GM12891 (cell line): ENCODE results near the gene BDNF.

Experiments used
- DNase-seq: peaks from one replicate; pipeline ENCODE4 v3.0.0; 2011; ENCODE audit warnings: low spot score; ENCODE audit not compliant: insufficient read length
- FAIRE-seq: peaks from 2 replicates; lab custom pipeline; 2011; peaks lifted over from hg19 to GRCh38; lab: Jason Lieb, UNC
- PAX5 ChIP-seq: IDR thresholded peaks from 2 replicates; pipeline ENCODE4 v1.6.1; 2011; ENCODE audit warnings: low read length, moderate library complexity, mild to moderate bottlenecking; ENCODE audit not compliant: insufficient read depth, severe bottlenecking
- POLR2A ChIP-seq: IDR thresholded peaks from 2 replicates; pipeline ENCODE4 v1.6.1; 2011; ENCODE audit warnings: low read depth, low read length, control low read depth
- POLR2AphosphoS5 ChIP-seq: IDR thresholded peaks from 2 replicates; pipeline ENCODE4 v1.6.1; 2011; ENCODE audit warnings: low read depth, low read length, control low read depth
- POU2F2 ChIP-seq: IDR thresholded peaks from 2 replicates; pipeline ENCODE4 v1.6.1; 2011; ENCODE audit warnings: low read depth, mild to moderate bottlenecking, control low read depth, low read length, moderate library complexity
- SPI1 ChIP-seq: IDR thresholded peaks from 2 replicates; pipeline ENCODE4 v1.6.1; 2011; ENCODE audit warnings: low read depth, low read length, control low read depth
- TAF1 ChIP-seq: IDR thresholded peaks from 2 replicates; pipeline ENCODE4 v1.6.1; 2011; ENCODE audit warnings: low read depth, low read length, control low read depth

Gene BDNF

DNA sequence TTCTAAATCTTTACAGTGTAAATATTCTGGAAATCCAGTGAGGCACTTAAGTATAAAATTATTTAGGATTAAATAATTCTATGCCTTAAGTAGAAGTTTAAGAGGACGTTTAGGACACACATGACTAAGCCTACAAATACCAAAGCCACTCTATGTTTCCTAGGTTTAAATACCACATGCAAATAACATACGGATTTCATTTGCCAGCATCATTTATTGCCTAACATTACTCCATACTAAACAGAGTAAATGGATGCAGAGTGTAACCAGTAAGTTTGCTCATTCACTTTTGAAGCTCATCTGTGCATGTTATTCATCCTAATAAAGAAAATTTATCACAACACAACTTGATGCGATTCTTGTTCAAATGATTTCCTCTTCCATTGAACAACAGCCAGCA lies 4.1 kb downstream of the BDNF start:
- no peak for FAIRE-seq
- TF ChIP-seq POLR2AphosphoS5 (no peak), SPI1 (no peak), PAX5 (no peak), POLR2A (no peak), TAF1 (no peak), POU2F2 (no peak)
- no peak for DNase-seq

DNA sequence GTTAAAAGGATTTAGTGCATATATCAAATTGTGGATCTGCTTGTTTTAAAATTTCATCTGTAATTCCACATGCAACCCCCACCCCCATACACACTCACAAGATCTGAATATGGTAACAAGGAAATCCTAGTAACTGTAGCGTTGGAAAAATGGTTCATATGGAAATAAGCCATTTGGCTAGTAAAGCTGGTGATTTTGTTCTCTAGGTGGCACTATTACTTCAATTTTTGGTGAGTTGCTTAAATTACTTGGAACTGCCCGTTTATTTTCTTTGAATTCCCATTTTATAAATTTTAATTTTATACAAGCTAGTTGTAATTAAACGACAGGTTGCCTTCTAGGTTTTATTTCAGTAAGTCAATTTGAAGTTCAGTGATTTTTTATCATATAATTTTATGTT lies 5.3 kb downstream of the BDNF start:
- TF ChIP-seq POU2F2 (no peak), SPI1 (no peak), POLR2AphosphoS5 (no peak), PAX5 (no peak), TAF1 (no peak), POLR2A (no peak)
- FAIRE-seq (no peak), DNase-seq (no peak)

DNA sequence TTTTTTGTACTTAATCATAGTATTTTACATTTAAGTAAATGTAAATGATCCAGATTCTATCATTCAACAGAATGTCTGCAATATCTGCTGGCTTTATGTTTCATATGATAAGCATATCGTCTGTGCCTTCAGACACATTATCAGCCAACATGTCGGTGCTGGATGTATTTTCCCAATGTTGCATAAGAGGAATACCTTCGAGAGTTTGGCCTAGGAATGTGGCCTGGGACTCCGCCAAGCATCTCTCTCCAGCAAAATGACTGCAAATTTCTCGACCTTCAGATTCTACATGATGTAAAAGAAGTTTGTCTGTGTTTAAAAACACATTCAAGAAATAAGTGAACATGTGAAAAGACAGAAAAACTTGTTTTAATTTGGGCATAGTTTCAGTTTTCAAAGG lies 6.9 kb downstream of the BDNF start:
- FAIRE-seq = no peak
- no peak for DNase-seq
- TF ChIP-seq TAF1 (no peak), POLR2AphosphoS5 (no peak), POU2F2 (no peak), SPI1 (no peak)

DNA sequence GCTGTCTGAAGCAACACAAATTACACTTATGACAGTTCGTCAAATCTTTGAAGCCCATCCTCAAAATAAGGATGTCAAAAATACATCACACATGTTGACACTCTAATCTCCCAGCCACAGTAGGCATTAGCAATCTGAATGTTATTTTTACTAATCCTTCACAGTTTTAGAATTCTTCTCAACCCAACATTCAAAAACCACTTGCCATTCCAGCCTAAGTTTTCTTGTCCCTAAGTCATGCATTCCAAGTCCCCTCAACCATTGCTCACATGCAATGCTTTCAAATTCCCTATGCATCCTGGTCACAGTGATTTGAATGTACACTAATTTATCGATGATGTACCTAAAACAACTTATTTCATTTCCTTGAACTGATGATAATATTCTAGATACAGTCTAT lies 7.5 kb downstream of the BDNF start:
- FAIRE-seq = no peak
- no peak for DNase-seq
- TF ChIP-seq POLR2A = no peak
- no peak for TF ChIP-seq POU2F2
- no peak for TF ChIP-seq TAF1
- TF ChIP-seq POLR2AphosphoS5 = no peak
- TF ChIP-seq PAX5 = no peak
- no peak for TF ChIP-seq SPI1

DNA sequence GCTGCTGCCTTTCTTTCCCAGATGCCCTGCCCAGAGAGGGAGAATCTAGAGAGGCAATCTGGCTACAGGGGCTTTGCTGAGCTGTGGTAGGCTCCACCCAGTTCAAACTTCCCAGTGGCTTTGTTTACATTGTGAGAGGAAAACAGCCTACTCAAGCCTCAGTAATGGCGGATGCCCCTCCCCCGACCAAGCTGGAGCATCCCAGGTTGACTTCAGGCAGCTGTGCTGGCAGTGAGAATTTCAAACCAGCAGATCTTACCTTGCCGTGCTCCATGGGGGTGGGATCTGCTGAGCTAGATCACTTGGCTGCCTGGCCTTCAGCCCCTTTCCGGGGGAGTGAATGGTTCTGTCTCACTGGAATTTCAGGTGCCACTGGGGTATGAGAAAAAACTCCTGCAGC lies 12.2 kb downstream of the BDNF start:
- FAIRE-seq = no peak
- DNase-seq = no peak
- TF ChIP-seq PAX5 (no peak), POLR2A (no peak), POLR2AphosphoS5 (no peak), TAF1 (no peak), POU2F2 (no peak), SPI1 (no peak)

DNA sequence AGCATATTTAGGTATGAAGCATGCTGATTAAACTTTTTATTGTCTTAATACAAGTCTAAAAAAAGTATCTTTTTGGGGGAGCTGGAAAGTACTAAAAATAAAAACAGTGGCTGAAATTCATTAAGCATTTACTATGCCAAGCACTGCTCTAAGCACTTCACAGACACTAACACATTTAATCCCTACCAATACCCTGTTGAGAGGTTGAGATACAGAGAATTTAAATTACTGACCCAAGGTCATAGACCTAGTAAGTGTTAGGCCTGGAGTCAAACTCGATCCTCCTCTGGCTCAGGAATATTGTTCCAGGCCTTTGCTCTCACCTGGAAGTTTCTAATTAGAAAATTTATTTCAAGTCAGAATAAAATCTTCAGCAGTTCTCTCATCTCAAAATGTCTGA lies 18.6 kb downstream of the BDNF start:
- no peak for DNase-seq
- FAIRE-seq = no peak
- TF ChIP-seq POLR2A (no peak), SPI1 (no peak), POLR2AphosphoS5 (no peak), POU2F2 (no peak), TAF1 (no peak), PAX5 (no peak)

DNA sequence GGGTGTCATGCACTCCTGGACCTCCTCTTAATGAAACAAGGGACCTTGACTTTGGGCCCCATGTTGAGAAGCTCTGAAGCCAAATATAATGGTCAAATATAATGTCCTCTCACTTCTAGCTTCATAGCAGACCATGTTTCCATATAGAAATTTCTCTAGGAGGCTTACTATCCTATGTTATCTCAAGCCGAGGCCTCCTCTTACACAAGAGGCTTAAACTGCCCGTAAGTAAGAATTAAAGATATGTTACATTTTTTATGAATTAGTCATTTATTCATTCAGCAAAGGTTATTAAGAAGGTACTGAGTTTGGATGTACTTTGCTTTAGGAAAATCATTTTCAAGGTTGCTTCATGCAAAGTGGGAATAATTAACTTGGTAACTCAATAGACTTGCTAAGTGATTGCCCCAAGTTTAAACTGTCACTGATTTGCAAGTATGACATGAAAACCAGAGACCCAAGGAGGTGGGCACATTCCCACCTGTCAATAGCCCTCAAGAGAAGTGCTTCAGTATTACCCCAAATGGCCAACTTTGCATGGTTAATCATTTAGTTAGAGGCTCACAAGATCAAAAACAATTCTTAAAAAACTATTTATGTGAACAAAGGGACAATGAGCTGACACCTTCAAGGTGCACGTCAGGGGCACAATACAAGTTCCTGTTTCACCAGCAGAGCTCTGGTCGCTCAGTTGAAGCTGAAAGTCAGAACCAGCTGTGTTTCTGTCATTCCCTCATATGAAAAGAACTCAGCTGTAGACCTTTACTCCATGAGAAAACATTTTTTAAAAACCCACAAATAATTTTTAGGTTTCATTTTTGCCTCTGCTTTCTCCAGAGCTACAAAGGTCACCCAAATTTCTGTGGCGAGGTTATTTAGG lies 20.9 kb downstream of the BDNF start:
- no peak for DNase-seq
- FAIRE-seq = no peak
- TF ChIP-seq TAF1 = no peak
- no peak for TF ChIP-seq PAX5
- TF ChIP-seq POLR2A = no peak
- no peak for TF ChIP-seq POU2F2
- no peak for TF ChIP-seq SPI1
- no peak for TF ChIP-seq POLR2AphosphoS5

DNA sequence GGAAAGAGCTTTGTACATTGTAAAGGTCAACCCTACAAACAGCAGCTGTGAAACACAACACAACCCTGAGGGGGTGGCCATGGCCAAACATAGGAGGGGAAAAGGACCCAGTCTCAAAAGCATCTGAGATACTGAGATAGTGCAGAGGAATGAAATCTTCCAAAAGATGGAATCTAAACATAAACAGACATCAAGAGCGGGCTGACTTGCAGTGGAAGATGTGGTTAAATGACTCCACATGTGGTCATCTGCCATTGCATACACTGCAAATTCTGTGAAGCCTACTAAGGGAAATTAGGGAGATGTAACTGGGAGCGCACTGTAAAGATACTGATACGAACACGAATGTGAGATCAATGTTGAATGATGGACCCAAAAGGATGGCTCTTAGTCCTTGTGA lies 22.0 kb downstream of the BDNF start:
- DNase-seq (no peak), FAIRE-seq (no peak)
- TF ChIP-seq POU2F2 (no peak), SPI1 (no peak), PAX5 (no peak), POLR2A (no peak), POLR2AphosphoS5 (no peak), TAF1 (no peak)

DNA sequence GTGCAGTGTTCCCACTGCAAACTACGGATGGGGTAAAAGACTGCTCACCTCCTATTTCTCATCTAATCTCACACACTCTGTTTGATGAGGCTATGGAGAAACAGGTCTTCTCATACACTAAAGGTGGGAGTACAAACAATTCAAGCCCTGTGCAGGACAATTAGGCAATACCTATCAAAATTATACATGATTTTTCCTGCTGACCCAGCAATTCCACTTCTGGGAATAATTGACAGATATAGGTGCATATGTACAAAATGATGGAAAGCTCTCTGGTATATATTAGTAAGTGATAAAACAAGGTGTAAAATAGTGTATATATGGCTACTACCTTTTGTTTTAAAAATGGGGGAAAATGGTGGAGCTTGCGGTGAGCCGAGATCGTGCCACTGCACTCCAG lies 23.1 kb downstream of the BDNF start:
- no peak for DNase-seq
- no peak for FAIRE-seq

DNA sequence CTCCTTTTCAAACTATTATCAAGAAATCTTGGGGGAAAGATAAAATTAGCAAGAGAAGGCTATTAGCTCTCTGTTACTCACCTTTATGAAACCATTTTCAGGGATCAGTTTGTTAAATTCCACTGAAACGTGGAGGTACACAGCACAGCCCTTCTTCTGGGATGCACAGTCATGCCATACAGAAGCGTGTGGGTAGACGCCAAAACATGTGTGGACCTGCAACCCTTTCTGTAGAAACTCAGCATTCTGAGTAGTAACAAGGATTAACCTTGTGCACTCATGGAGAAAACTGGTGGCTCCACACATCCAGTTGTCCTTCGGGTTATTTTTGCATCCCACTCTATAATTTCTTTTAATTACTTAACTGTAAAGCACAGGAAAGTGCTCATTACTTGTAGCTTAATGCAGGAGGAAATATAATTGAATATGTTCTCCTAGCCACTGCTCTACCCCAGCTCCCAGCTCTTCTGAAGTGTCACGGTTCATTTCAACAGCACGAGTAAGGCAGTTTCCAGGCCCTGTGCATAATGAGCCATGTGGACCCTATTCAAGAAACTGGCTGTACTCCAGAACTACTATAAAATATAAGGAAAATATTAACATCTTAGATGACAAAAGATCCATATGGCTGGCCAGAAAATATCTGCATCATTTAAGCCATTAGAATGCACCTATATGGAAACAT lies 26.1 kb downstream of the BDNF start:
- DNase-seq = no peak

More for the DNA sequence above, 23.1 kb downstream of the BDNF start:
- TF ChIP-seq POU2F2 = no peak
- no peak for TF ChIP-seq TAF1
- TF ChIP-seq SPI1 = no peak
- no peak for TF ChIP-seq PAX5
- TF ChIP-seq POLR2A = no peak
- no peak for TF ChIP-seq POLR2AphosphoS5

More for the DNA sequence above, 26.1 kb downstream of the BDNF start:
- FAIRE-seq = no peak
- no peak for TF ChIP-seq POLR2AphosphoS5
- no peak for TF ChIP-seq POLR2A
- no peak for TF ChIP-seq SPI1
- TF ChIP-seq PAX5 = no peak
- no peak for TF ChIP-seq TAF1
- TF ChIP-seq POU2F2 = no peak
